CD4-positive, alpha-beta T cell treated with Interleukin-15 for 1 hour (primary cell): Measurements from ENCODE around the gene CHI3L2.

Source experiments
- DNase-seq: peaks from one replicate; pipeline ENCODE4 v3.0.0-alpha.2; 2020

CHI3L2 gene

DNA sequence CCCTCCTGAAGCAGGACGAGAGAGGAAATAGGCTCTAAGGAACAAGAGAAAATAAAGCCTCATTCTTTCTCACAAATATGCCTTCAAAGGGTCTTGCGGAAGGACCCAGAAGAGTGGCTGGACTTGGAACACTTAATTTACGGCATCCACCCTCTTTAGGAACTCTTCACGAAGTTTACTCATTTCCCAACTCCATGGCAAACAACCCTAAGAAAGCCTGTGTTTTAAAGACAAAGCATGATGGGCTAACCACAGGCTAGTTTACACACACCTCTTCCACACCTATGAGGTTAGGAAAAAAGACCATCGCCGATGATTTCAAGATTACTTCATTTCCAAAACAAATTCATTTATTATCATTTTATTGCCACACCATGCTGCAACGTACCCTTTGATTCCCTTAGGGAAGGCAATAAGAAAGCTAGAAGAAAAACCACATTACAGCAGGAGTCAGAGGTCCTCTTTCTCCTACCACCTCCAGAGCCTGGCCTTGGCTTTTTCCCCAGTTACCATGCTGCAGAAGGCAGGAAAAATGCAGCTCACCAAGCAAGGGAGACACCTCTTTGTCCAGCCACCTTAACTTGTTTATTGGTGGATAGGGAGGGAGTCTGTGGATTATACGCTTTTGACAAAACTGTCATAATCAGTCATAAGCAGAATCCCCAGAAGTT is 29.6 kb downstream of the CHI3L2 start:
- no peak for DNase-seq

DNA sequence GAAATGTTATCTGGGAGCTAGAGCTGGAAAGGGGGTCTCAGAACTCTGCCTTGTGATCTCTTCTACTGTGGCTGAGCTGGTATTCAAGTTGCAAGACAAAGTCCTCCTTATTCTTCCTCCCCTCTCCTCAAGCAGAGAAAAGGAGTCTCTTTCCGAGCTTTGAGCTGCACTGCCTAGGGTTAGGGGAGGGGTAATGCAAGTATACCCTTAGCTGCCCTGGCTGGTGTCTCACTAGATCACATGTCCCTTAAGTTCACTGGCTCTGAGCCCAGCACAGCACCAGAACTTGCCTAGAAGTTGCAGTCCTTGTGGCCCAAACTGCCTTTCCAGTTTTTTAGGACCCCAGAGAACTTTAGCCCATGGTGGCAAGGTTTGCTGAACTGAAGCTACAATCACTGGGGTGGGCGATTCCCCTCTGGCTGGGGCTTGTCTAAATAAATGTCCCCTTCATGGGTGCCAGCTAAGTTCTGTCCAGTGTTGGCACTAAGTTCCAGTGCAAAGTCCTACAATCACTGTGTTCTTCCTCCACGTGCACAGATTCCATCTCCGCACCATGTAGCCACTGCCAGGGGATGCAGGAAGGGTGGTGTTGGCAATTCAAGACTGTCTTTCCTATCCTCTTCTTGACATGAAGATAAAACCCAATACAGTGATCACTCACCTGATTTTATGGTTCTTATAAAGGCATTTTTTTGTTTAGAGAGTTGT is 40.4 kb downstream of the CHI3L2 start:
- DNase-seq, result no peak

DNA sequence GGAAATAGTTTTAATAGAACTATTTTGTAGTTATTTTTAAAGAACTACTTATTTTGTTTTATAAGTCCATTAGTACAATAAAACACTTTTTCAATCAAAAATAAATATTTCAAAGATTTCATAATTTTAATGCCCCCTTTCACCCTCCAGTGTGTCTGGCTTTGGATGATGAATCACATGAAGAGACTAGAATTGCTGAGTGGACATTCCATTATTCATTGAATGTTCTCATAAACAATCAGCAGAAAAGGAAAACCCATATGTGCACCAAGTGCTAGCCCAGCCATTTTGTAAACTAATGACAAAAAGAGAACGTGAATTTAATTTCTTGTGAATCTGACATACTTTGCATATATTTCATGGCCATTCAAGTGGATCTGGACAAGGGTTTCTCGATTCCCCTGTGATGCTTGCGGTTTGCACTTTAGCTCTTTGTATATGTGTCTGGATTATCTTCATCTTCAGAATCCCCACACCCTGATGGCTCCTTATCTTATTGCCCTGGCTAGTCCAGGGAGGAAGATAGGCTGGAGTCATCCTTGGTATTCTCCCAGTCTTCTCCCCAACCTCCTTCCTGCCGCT is 42.4 kb downstream of the CHI3L2 start:
- DNase-seq, result no peak

DNA sequence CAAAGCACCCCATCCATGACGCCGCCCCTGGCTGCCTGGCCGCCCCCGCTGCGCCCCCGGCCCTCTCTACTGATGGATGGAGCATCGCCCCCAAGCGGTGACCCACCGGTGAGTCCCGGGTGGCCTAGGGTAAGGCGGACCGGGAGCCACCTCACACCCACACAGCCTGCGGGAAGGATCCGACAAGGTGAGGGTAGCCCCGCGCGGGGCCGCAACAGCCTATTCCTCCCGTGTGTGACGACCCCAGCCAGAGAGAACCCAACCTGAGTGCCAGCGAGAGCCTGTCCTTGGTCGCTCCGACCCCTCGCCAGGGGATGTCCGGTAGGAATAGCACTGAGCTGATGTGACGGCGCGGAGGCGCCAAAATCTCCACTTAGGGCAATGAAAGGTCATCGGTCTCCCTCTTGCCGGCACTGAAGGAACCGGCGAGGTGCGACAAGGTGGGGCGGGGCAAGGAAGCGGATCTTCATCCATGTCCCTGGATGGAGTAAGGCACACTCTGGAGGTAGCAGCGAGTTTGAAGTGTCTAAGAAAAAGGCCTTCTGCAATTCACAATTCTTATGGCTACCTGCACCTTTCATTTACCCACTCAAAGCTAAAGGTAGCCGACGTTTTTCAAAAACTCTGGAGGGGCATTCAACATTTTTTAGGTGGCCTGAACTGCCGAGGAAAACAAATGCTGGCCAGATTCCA is 43.4 kb downstream of the CHI3L2 start:
- DNase-seq, result no peak

DNA sequence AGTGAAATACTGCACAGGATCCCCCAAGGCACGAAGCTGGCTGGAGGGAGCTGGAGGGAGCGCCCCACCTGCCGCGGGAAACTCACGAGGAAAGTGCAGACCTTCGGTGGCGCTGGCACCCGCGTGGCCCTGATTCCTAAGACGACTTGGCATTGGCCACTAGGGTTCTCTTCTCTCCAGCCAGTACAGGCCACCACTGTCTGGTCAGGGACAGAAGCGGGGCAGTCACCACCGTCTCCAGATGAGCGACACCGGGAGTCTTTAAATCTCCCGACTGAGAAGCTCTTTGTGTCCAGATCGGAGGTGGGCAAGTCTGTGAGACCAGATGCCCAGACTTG is 43.9 kb downstream of the CHI3L2 start:
- no peak for DNase-seq

DNA sequence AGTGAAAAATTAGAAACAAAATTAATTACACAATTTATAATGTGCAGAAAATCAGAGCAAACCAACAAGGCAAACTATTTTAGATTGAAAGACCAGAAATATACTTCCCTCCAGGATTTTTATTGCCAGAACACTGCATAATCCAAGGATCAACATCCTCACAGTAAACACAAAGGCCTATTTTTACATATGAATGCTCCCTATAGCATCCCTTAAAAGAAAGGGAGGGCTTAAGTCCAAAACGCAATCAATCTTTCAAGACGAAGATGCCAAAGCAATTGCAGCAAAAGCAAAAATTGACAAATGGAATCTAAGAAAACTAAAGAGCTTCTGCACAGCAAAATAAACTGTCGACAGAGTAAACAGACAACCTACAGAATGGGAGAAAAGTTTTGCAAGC is 44.6 kb downstream of the CHI3L2 start:
- DNase-seq, result no peak

DNA sequence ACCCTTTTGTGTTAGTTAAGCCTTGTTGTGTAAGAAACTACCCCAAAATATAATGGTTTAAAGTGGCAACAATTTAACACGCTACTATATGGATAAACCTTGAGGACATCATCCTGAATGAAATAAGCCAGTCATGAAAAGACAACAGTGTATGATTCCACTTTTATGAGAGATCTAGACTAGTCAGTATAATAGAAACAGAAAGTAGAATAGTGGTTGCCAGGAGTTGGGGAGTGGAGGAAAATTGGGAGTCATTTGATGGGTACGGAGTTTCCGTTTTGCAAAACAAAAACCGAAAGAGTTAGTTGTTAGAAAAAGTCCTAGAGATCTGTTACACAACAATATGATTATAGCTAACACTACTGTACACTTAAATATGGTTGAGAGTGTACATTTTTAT is 47.1 kb downstream of the CHI3L2 start:
- DNase-seq, result no peak

DNA sequence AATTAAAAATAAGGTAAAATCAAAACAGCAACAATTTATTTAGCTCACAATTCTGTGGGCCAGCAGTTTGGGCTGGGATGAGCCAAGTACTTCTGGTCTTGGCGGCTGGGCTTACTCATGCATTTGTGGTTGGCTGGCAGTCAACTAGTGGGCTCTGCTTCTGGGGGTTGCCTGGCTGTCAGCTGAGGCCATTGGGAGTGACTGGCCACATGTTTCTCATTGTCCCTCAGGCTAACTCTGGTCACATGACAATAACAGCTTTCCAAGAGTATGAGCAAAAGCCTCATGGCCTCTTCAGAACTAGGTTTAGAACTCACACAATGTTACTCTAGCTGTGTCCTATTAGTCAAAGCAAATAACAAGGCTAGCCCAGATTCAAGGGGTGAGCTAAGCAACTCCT is 47.6 kb downstream of the CHI3L2 start:
- no peak for DNase-seq

DNA sequence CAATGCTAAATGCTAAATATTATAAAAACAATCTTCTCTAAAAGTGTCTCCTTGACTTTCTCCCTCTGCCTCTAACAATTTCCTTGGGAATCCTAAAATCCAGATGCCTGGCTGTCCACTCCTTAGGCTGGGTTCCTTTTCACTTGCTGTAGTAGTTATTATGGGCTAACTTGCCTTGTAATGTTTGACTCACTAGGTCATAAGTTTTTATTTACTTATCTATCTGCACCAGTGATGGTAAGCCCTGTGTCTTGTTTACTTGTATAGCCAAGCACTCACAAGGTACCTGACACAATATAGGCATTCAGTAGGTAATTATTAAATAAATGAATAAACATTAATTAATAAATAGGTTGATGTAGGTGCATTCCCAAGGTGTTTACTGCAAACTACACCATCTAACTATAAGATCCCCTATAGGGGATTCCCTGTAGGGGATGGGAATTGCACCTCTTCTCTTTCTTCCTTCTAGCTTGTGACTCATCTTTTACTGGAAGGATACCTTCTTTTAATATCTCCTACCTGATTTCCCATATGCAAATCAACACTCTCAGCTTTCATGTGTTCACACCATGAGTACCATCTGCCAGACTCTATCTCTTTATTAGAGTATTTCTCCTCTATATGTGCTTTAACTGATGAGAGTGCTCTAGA is 48.4 kb downstream of the CHI3L2 start:
- no peak for DNase-seq

DNA sequence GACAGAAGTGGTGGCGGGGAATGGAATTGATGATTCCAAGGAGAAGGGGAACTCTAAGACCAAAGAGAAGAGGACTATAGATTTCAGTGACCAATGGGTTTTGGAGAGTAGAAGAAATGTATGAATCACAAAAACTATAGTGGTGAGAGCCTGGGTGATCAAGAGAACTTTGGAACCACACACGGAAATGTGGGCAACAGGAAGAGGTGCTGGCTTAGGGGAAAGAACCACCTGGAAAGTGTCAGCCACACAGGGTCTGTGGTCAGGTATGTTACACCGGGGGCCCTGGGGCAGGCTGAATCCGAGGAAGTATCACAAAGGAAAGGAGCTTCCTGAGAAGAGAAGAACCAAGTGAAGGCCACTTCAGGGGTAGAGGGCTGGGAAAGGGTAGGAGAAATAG is 51.6 kb downstream of the CHI3L2 start:
- DNase-seq, result no peak

DNA sequence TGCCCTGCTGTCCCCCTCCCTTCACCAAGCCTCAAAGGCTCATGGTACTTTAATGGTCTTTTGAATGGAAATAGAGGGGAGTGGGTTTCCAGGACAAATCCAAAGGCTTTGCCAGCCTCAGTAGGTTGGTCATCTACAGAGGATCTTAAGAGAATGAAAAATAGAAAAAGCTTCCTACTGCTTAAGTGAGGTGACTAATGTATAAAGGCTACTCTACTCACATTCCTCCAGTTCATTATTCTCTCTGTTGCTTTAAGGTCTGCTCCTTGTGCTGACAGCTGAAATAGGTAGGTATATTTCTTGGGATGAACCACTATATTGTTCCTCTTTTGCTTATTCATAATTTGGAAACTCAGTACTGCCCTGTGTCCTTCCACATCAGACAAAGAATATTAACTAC is 52.8 kb downstream of the CHI3L2 start:
- no peak for DNase-seq

DNA sequence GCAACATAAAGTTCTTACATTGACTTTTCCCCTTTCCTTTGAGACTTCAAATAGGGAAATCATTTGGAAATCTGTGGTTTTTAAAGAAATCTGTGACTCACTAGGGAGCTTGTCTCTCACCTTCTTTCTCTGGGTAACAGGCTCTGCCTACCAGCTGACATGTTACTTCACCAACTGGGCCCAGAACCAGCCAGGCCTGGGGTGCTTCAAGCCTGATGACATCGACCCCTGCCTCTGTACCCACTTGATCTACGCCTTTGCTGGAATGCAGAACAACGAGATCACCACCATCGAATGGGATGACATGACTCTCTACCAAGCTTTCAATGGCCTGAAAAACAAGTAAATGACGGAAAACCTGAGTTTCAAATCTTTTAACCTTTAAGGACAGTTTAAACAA is 53.9 kb downstream of the CHI3L2 start:
- no peak for DNase-seq

DNA sequence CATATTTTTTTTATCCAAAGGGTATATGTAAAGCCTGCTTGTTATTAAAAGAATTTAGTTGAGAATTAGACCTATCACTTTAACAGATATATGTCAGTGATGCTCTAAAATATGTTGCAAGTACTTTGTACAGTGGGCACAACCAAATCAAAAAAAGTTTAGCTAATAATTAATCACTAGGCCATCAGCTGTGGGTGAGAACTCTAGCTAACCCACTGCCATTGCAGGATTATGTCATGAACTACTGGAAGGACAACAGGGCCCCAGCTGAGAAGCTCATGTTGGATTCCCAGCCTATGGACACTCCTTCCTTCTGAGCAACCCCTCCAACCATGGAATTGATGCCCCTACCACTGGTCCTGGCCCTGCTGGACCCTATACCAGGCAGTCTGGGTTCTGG is 56.3 kb downstream of the CHI3L2 start:
- no peak for DNase-seq

DNA sequence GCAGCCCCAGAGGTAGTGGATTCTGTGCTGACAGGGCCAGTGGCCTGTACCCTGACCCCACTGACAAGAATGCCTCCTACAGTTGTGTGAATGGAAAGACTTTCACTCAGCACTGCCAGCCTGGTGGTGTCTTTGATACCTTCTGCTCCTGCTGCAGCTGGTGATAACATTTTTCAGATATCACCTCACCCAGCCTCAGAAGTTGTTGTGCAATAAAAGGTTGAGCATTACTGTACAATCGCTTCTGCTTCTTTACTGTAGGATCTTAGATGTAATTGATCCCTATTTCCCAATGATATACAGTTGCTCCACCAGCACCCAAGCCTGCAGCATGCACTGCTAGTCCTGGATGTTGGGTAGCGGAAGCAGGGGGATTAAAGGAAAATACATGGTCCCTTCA is 58.4 kb downstream of the CHI3L2 start:
- no peak for DNase-seq

DNA sequence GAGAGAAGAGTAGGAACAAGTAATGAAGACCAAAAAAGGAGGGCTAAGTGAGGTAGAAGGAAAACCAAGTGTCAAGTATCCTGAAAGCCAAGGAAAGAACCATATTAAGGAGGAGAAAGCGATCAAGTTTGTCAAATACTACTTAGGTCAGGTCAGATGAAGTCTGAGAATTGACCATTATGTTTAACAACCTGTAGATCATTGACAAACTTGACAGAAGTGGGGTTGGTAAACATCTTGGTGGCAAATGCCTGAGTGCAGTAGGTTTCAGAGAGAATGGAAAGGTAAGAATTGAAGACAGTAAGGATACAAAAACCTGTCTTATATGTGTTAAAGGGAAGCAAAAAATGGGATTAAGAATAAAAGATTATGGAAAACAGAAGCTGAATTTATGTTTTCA is 59.4 kb downstream of the CHI3L2 start:
- no peak for DNase-seq

DNA sequence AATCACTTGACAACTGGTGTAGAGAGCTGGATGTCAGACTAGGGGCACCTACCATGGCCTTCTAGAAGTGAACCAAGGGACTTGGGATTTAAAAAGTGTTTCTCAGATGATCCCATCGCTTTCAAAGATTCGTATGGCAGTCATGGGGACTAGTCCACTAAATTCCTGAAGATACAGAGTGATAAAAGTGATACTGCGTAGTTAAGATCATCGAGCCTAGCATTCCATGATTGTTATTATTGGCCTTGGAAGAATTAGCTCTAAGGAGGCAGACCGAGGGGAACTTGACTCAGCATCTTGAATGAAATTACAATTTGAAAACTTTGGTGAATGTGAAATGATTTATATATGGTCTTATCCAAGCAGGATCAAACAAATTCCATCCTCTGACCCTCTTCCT is 61.9 kb downstream of the CHI3L2 start:
- DNase-seq, result no peak

DNA sequence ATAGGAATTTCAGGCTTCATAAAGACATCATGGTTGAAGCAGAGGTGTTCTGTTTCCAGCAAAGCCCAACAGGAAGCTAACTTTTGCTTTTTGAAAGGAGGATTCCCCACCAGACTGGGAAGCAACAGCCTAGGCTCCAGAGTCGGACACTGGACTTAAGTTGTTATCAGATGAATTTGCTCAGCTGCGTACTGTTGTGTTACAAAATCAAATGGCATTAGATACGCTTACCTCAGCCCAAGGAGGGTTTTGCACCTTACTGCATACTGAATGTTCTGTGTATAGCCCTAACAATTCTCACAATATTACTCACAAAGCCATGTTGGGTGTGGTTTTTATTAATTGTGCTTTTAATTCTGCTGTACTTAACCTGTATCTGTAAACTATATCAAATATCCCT is 62.6 kb downstream of the CHI3L2 start:
- no peak for DNase-seq

DNA sequence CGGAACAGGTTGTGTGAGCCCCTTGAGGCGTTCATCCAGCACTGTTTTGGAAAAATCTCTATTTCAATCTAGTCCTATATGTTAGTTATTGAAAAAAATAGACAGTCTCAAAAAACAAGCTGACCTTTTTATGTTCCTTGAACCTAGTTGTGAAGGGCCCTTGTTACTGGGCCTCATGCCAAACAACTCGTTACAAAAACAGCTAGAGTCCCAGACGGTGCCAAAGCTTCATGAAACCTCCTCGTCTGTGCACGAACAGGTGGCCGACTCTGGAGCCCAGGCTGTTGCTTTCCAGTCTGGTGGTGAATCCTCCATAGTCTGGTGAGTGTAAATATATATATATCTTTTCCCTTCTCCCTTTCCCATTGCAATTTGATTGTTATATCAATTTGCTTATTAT is 63.1 kb downstream of the CHI3L2 start, which contains the start of gene CHIA:
CHIA (plus strand) TSS at position 222 of the 400 bp plus-strand sequence. CDS start 19,617 bp downstream, outside the sequence.
- DNase-seq, result no peak
